GM12865 (cell line): ENCODE data around the gene CRB2.

Experiments
- DNase-seq: peaks from one replicate; pipeline ENCODE4 v3.0.0; 2010; ENCODE audit warnings: low read depth
- H3K4me3 ChIP-seq: 2 replicates; pipeline ENCODE4 v1.5.1; 2011; ENCODE audit warnings: mild to moderate bottlenecking, low read depth, low read length, control low read depth
- TF ChIP-seq, protein P1 (sequence below): IDR thresholded peaks from 2 replicates; pipeline ENCODE4 v1.5.1; 2011; ENCODE audit warnings: low read length, control low read depth, low read depth, inconsistent platforms; ENCODE audit not compliant: insufficient read depth; ENCODE audit errors: missing control alignments

CRB2 gene

DNA sequence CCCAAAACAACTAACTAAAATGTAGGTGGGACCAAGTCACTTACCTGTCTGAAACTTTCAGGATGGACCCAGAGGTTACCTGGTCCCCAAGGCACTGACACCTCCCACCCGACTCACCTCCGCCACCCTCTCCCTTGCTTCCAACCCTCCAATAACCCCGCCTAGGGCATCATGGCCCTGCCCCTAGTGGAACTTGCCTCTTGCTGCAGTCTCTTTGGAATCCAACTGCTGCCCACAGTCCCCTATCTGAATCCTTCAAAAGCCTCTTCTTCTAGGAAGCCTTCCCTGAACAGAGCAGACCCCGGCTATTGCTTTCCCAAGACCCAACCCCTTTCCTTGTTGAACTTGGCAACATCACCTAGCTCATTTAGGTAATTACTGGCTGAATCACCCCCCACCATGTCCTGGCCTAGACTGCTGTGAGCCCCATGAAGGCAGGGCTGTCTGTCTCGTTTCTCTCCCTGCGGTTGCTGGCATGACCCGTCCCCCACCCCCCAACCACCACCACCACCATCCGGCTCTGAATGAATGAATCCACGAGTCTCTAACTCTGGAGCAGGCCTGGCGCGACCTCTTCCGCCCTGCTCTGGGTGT is 9.4 kb downstream of the CRB2 start:
- no peak overlapping the region for H3K4me3 ChIP-seq
- TF ChIP-seq, protein P1, sequence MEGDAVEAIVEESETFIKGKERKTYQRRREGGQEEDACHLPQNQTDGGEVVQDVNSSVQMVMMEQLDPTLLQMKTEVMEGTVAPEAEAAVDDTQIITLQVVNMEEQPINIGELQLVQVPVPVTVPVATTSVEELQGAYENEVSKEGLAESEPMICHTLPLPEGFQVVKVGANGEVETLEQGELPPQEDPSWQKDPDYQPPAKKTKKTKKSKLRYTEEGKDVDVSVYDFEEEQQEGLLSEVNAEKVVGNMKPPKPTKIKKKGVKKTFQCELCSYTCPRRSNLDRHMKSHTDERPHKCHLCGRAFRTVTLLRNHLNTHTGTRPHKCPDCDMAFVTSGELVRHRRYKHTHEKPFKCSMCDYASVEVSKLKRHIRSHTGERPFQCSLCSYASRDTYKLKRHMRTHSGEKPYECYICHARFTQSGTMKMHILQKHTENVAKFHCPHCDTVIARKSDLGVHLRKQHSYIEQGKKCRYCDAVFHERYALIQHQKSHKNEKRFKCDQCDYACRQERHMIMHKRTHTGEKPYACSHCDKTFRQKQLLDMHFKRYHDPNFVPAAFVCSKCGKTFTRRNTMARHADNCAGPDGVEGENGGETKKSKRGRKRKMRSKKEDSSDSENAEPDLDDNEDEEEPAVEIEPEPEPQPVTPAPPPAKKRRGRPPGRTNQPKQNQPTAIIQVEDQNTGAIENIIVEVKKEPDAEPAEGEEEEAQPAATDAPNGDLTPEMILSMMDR = peak; percentile 27
- no peak for DNase-seq

DNA sequence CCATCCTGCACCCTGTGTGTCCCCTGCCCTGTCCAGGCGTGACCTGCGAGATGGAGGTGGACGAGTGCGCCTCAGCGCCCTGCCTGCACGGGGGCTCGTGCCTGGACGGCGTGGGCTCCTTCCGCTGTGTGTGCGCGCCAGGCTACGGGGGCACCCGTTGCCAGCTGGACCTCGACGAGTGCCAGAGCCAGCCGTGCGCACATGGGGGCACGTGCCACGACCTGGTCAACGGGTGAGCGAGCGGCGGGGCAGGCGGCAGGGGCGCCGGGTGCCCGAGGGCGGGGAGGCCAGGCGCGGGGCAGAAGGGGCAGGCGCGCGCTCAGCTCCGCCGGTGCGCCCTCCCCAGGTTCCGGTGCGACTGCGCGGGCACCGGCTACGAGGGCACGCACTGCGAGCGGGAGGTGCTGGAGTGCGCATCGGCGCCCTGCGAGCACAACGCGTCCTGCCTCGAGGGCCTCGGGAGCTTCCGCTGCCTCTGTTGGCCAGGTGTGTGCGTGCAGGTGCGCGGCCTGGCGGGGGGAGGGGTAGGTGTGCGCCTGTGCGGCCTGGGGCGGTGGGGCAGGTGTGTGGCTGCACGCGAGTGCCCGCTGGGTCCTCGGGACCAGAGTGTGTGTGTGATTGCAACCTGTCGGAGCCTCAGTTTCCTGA is 10.0 kb downstream of the CRB2 start:
- TF ChIP-seq, protein P1 = no peak
- no peak for DNase-seq
- H3K4me3 ChIP-seq = no peak overlapping the region

DNA sequence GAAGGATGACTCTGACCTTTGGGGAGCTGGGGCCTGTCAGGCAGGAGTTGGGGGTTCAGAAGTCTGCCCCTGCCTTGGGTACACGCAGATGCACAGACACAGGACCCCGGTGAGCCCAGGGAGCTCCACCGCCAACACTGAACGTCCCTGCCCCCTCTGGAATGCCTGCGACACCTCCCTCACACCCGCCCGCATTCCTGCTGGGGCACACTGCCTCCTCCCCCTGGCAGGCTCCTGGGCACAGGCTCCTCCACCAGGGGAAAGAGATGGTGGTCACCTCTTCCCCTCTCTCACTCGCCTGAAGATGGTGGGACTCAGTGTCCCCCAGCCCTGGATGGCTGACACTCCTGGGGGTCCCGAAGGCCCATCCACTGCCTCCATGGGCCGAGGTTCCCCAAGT is 12.0 kb downstream of the CRB2 start:
- no peak for DNase-seq
- TF ChIP-seq, protein P1 = no peak
- H3K4me3 ChIP-seq = no peak overlapping the region

DNA sequence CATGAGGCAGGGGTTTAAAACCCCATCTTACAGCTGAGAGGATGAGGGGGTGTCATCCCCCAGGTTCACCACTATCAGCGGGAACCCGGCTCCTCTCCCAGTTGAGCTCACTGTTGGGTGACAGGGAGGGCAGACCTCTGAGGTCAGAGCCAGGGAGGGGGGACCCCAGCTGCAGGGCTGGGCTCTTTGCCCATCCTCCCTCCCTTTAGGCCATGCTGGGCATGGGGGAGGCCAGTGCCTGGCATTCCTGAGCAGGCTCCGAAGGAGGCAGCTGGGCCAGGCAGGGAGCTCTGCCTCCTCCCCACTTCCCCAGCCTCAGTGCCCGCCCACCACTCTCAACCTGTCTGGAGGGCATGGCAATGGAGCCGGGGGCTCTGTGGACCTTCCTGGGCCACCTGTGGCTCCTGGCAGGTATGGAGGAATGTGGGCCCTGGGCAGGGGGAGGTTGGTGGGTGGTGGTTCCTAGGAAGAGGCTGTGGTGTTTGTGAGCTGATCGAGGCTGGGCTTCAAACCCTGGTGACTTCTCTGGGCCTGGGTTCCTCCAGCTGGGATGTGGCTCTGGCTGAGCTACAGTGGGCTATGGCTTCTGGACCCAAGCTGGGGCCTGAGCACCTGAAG is 12.6 kb downstream of the CRB2 start:
- no peak for DNase-seq
- TF ChIP-seq, protein P1 = no peak
- H3K4me3 ChIP-seq = no peak overlapping the region

DNA sequence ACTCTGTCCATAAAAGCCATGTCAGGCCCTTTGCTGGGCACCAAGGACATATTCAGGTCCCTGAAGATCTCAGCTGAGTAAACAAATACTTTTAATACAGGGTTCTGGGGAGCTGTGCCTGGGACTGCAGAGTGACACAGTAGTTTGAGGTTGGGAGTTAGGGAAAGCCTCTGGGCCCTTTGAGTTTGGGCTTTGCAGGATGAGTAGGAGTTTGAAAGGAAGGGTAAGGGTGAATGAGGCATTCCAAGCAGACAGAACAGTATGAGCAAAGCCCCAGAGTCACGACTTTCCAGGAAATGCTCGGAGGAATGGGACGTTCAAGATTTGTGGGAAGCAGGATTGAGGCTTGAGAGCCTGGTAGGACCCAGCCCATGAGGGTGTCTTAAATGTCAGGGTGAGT is 13.3 kb downstream of the CRB2 start:
- no peak overlapping the region for H3K4me3 ChIP-seq
- TF ChIP-seq, protein P1 = no peak
- DNase-seq = no peak

DNA sequence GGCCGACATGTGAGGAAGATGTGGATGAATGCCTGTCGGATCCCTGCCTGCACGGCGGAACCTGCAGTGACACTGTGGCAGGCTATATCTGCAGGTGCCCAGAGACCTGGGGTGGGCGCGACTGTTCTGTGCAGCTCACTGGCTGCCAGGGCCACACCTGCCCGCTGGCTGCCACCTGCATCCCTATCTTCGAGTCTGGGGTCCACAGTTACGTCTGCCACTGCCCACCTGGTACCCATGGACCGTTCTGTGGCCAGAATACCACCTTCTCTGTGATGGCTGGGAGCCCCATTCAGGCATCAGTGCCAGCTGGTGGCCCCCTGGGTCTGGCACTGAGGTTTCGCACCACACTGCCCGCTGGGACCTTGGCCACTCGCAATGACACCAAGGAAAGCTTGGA is 14.1 kb downstream of the CRB2 start:
- TF ChIP-seq, protein P1 = no peak
- DNase-seq = no peak

More for the DNA sequence above, 14.1 kb downstream of the CRB2 start:
- no peak overlapping the region for H3K4me3 ChIP-seq
